GM18498 (cell line): Measurements from ENCODE around the gene SFSWAP.
"Not testable (repeated sequence)": the region's sequence is repeated elsewhere in the genome, so short reads cannot be mapped to it uniquely, and the experiment has no call there.

Source experiments
- ATAC-seq: cut with Tn5 transposase; IDR thresholded peaks from one replicate; pipeline ENCODE4 v1.9.1; 2021; ENCODE audit warnings: mild to moderate bottlenecking, moderate library complexity; ENCODE audit not compliant: unreplicated experiment

SFSWAP gene

GRCh38 chr12:131806674-131807073, 95.8 kb downstream of the SFSWAP start:
- no peak for ATAC-seq

- no peak for ATAC-seq
Measured at GRCh38 chr12:131808744-131809371, 98.0 kb downstream of the SFSWAP start.

GRCh38 chr12:131809476-131810254, 98.8 kb downstream of the SFSWAP start:
- not testable (repeated sequence) for ATAC-seq

GRCh38 chr12:131810726-131811125, 99.8 kb downstream of the SFSWAP start:
- ATAC-seq = no peak

GRCh38 chr12:131815131-131815530, 104.2 kb downstream of the SFSWAP start:
- no peak for ATAC-seq

- ATAC-seq = no peak
Measured at GRCh38 chr12:131816495-131816894, 105.6 kb downstream of the SFSWAP start.

GRCh38 chr12:131817241-131817640, 106.4 kb downstream of the SFSWAP start:
- ATAC-seq = no peak

GRCh38 chr12:131818821-131819585, 108.1 kb downstream of the SFSWAP start:
- no peak for ATAC-seq

GRCh38 chr12:131824450-131824849, 113.6 kb downstream of the SFSWAP start:
- no peak for ATAC-seq

- no peak for ATAC-seq
Measured at GRCh38 chr12:131825146-131825892, 114.4 kb downstream of the SFSWAP start.

- no peak for ATAC-seq
Measured at GRCh38 chr12:131826097-131826928, 115.4 kb downstream of the SFSWAP start.

- ATAC-seq = peak; percentile 57
Measured at GRCh38 chr12:131827961-131828534, 117.2 kb downstream of the SFSWAP start, which contains the start of gene MMP17. MMP17 (plus strand) TSS chr12:131828393; CDS start chr12:131828495, 102 bp downstream.

GRCh38 chr12:131828671-131829355, 117.9 kb downstream of the SFSWAP start:
- ATAC-seq = peak; percentile 46

GRCh38 chr12:131829356-131829747, 118.5 kb downstream of the SFSWAP start:
- no peak for ATAC-seq

- no peak for ATAC-seq
Measured at GRCh38 chr12:131829791-131830334, 119.0 kb downstream of the SFSWAP start.

- ATAC-seq = peak; percentile 40
Measured at GRCh38 chr12:131830335-131830913, 119.5 kb downstream of the SFSWAP start.

GRCh38 chr12:131830914-131831571, 120.2 kb downstream of the SFSWAP start:
- ATAC-seq = no peak

- ATAC-seq = no peak
Measured at GRCh38 chr12:131831635-131832041, 120.7 kb downstream of the SFSWAP start.
